Activated naive CD8-positive, alpha-beta T cell (primary cell): Measurements from ENCODE around the gene IL1R2.

Source experiments
- H3K27ac Mint-ChIP-seq: one replicate; pipeline ENCODE4 v1.8.0; 2021; ENCODE audit warnings: mixed read lengths
- H3K27me3 Mint-ChIP-seq: one replicate; pipeline ENCODE4 v1.8.0; 2021; ENCODE audit warnings: mixed read lengths
- H3K36me3 Mint-ChIP-seq: one replicate; pipeline ENCODE4 v1.8.0; 2021; ENCODE audit warnings: mixed read lengths
- H3K4me1 Mint-ChIP-seq: one replicate; pipeline ENCODE4 v1.8.0; 2021; ENCODE audit warnings: low read depth, mixed read lengths
- H3K4me3 Mint-ChIP-seq: one replicate; pipeline ENCODE4 v1.8.0; 2021; ENCODE audit warnings: mild to moderate bottlenecking, mixed read lengths
- H3K9me3 Mint-ChIP-seq: one replicate; pipeline ENCODE4 v1.8.0; 2021; ENCODE audit warnings: low read depth, mixed read lengths

IL1R2 gene

DNA sequence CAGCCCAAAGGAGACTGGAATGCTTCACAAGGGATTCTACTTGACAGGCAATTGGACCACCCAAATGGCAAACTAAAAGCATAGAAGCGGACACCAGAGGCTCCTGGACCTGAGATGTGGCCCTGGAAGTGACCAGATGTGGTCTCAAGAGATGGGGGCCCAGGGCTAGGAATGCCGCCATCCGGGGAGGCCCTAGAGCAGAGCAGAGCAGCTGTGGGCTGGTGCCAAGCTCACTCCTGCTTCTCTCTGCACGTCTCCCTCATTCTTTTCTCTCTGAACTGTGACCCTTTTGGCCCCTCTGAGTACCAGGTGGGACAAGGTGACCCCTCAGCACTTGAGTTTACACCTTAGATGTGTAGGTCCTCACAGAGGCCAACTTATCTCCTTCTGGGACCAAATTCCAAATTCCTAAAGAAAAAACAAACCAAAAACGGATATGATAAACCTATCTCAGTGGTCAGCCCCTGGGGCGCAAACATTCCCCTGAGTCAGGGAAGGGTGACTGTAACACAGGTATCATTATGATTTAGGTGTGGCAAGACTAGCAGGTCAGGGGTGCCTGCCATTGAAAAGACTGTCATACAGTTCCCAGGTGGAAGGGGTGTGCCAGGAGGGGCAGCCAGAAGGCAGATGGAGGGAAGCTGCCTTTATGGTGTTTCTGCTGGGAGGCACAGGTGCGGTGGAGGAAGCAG is 6.5 kb upstream of the IL1R2 start:
- H3K4me3 Mint-ChIP-seq: no peak overlapping the region
- no peaks in the 10 kb centered on the region for H3K9me3 Mint-ChIP-seq
- H3K36me3 Mint-ChIP-seq: no peaks in the 10 kb centered on the region
- no peak overlapping the region for H3K27ac Mint-ChIP-seq
- H3K27me3 Mint-ChIP-seq: no peaks in the 10 kb centered on the region
- peaks cover 47% of the 10 kb centered on the region for H3K4me1 Mint-ChIP-seq

DNA sequence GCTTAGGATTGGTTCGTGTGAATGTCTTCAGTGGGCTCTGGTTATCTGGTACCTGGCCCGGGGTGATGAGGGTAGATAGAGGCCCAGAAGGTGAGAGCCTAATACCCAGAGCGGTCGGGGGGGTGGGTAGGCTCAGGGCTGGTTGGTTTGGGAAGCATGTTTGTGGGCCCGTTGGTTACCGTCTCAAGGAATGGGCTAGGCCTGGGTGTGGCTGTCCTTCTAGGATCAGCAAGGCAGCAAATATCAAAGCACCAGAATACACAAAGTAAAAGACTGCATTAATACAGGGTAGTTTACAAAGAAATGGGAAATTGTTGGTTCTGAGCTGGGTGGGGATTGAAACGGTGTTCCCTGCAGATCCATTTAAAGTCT is 6.0 kb upstream of the IL1R2 start:
- no peaks in the 10 kb centered on the region for H3K27me3 Mint-ChIP-seq

DNA sequence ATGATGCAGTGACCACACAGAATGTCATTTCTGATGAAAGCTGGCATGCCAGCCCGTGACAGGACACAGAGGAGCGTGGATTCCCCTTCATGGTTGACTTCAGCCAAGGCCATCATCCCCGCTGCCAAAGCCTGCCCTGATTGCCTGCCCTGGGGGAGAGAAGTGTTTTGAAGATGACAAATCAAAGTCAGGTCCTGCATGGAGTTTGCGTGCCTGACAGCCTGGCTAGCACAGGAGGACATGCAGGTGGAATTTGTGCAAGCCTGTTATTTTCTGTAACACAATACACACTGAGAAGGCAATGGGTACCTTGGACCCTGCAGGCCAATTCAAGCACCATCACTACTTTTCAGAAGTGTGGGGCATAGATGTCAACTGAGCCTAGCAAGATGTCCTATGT is 5.4 kb upstream of the IL1R2 start:
- H3K4me3 Mint-ChIP-seq: no peak overlapping the region
- H3K4me1 Mint-ChIP-seq: peaks cover 43% of the 10 kb centered on the region
- H3K27me3 Mint-ChIP-seq: no peaks in the 10 kb centered on the region
- H3K9me3 Mint-ChIP-seq: no peaks in the 10 kb centered on the region
- H3K27ac Mint-ChIP-seq: no peak overlapping the region
- H3K36me3 Mint-ChIP-seq: no peaks in the 10 kb centered on the region

More for the DNA sequence above, 6.0 kb upstream of the IL1R2 start:
- H3K4me3 Mint-ChIP-seq: no peak overlapping the region
- H3K36me3 Mint-ChIP-seq: no peaks in the 10 kb centered on the region
- no peak overlapping the region for H3K27ac Mint-ChIP-seq
- peaks cover 44% of the 10 kb centered on the region for H3K4me1 Mint-ChIP-seq
- no peaks in the 10 kb centered on the region for H3K9me3 Mint-ChIP-seq

DNA sequence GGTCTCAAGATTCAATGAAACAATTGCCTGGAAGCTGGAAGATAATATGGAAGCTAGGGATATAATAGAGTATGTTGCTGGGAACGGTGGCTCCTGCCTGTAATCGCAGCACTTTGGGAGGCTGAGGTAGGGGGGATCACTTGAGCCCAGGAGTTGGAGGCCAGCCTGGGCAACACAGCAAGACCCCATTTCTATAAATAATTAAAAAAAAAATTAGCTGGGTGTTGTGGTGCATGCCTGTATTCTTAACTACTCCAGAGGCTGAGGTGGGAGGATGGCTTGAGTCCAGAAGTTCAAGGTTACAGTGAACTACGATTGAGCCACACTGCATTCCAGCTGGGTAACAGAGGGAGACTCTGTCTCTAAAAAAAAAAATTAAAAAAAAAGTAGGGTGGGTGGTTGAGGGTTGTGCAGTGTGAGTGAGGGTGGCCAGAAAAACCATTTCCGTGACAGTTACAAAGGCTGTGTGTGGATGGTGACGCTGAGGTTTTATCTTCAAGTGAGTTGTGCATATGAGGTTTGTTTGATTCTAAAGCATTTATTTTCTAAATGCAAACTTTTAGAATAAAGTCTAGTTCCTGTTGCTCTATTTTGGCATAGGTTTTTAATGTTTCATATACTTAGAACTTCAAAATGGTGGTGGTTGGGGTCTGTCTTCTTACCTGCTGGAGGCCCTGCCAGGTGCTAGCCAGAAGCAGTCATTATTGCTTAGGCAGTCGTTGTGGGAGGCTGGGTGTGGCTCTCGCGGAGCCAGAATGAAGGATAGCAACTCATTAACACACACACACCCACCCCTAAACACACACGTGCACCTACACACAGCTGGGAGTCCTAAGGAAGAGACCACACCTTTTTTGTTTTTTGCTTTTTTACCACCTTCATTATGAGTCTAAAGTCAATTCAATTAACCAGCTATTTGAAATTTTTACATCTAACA is 4.7 kb upstream of the IL1R2 start:
- H3K36me3 Mint-ChIP-seq: no peaks in the 10 kb centered on the region
- H3K9me3 Mint-ChIP-seq: no peaks in the 10 kb centered on the region
- H3K27ac Mint-ChIP-seq: peak overlapping the region; percentile 10
- peak overlapping the region; percentile 32 for H3K4me3 Mint-ChIP-seq
- no peaks in the 10 kb centered on the region for H3K27me3 Mint-ChIP-seq
- H3K4me1 Mint-ChIP-seq: peaks cover 37% of the 10 kb centered on the region

DNA sequence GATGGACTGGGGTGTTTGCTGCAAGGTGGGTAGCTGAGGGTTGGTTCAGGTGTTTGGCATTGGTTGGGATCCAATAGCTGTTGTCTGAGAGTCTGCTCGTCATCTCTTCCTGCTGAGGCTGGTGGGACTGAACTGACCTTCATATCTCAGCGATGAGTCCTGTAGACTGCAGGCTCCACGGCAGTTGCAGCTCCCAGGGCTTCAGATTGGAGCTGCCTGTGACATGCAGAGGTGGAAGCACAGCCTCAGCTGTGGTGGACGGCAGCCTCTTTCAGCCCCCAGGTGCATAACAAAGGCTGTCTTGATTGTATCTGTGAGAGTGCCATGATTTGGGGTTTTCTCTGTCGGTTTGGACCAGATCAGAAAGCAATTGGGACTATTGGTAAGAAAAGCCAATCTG is 3.9 kb upstream of the IL1R2 start:
- Mint-ChIP-seq H3K27ac (peak overlapping the region; percentile 10), H3K27me3 (no peaks in the 10 kb centered on the region), H3K4me3 (peak overlapping the region; percentile 32), H3K4me1 (peaks cover 34% of the 10 kb centered on the region), H3K36me3 (no peaks in the 10 kb centered on the region), H3K9me3 (no peaks in the 10 kb centered on the region)

DNA sequence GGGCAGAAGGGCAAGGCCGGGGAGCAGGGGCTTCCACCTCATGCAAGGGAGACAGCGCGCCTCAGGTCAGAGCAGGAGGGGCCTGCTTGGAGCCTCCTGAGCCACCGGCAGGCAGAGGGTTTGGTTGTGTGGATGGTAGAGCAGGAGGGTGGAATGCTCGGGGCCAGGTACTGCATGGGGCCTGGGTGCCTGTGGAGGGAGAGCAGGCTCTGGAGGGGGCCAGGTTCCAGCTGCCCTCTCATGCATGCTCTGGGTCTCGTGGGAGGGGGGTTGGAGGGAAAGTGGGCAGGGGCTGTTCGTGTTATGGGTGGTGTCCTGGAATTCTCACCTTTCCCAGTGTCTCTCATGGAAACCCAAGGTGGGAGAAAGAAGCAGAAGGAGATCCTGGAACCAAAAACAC is 3.2 kb upstream of the IL1R2 start:
- H3K4me3 Mint-ChIP-seq: no peak overlapping the region

DNA sequence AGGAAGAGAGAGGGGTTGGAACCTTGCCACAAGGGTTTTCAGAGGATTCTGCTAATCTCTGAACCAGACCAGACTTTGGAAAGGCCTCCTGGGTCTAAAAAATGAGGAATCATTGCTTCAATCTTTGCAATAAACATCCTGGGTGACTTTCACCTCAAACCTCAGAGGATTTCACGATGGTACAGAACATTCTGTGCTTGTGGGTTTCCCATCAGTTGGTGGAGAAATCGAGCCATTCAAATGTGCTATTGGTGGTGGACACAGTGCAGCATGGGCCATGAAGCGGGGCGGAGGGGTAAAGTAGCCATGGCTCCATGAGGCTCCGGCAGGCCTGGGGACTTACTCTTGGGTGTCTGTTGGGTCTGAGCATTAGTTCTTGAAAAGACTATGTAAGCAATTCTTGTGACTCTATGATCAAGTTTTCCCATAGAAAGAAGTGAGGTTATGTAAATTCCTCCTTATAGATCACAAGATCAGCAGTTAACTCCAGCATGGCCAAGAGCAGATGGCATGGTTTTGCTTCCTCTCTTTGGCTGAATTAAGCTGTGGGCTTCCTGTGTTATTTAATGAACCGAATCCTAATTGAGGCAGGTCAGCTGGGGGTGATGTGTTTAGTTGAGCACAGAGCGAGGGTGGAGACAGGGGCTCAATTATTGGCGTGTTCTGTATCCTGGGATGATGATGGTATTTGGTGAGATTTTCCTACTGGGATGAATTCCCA is 1.9 kb upstream of the IL1R2 start:
- Mint-ChIP-seq H3K27me3 (no peaks in the 10 kb centered on the region), H3K9me3 (no peaks in the 10 kb centered on the region), H3K4me1 (peaks cover 34% of the 10 kb centered on the region), H3K4me3 (no peak overlapping the region), H3K27ac (no peak overlapping the region), H3K36me3 (no peaks in the 10 kb centered on the region)

More for the DNA sequence above, 3.2 kb upstream of the IL1R2 start:
- Mint-ChIP-seq H3K27me3 (no peaks in the 10 kb centered on the region), H3K9me3 (no peaks in the 10 kb centered on the region), H3K36me3 (no peaks in the 10 kb centered on the region), H3K4me1 (peaks cover 34% of the 10 kb centered on the region), H3K27ac (no peak overlapping the region)

DNA sequence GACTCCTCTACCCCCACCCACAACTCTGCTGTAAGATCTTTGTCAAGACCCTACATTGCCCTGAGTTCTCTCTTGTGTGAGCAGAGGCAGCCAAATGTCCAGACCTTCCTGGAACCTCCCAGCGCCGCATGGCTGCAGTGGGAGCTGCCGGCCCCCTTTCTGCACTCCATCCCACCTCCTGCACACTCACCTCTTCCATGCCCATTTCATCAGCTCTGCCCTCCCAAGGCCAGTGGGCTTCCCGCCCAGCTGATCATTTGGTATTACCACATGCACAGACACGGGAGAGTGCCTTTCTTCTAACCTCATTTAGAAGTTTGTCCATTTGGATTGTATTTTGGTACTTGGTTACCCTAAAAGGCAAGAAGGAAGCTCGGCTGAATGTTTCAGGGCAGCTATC is 2.0 kb downstream of the IL1R2 start:
- no peak overlapping the region for H3K27ac Mint-ChIP-seq
- H3K36me3 Mint-ChIP-seq: no peaks in the 10 kb centered on the region
- H3K9me3 Mint-ChIP-seq: no peaks in the 10 kb centered on the region
- H3K4me1 Mint-ChIP-seq: peaks cover 3% of the 10 kb centered on the region
- no peak overlapping the region for H3K4me3 Mint-ChIP-seq
- H3K27me3 Mint-ChIP-seq: no peaks in the 10 kb centered on the region

DNA sequence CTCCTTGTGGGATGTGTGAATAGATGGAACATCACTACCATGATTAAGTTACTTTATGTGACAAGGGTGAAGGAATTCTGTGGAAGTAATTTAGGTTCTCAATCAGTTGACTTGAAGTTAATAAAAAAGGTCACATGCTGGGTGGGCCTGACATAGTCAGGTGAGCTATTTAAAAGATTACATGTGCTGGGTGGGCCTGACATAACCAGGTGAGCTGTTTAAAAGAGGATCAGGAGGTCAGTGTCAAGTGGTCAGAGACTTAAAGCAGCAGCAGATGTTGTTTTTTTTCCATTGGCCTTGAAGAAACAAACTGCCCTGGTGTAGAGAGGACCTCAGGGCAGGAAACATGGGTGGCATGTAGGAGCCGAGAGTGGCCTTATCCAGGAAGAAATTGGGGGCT is 3.3 kb downstream of the IL1R2 start:
- no peaks in the 10 kb centered on the region for H3K9me3 Mint-ChIP-seq
- H3K27ac Mint-ChIP-seq: no peak overlapping the region
- H3K36me3 Mint-ChIP-seq: no peaks in the 10 kb centered on the region
- H3K4me3 Mint-ChIP-seq: no peak overlapping the region
- no peaks in the 10 kb centered on the region for H3K27me3 Mint-ChIP-seq
- peaks cover 8% of the 10 kb centered on the region for H3K4me1 Mint-ChIP-seq

DNA sequence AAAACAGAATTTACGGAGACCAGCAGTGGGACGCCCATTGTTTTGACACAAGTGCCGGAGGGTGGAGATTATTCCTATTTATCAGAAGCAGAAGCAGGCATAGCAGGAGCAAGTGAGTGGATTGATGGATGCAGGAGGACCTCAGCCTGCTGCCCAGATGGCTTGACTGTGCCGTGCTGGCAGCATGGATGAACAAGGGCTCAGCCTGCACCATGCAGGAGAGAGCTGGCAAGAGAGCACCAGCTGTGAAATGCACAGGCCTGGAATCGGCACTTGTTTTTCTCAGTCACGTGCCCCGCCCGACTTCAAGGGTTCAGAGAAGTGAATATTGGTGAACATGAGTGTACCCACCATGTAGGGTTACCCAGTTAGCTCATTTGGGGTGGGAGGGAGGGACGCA is 4.0 kb downstream of the IL1R2 start:
- Mint-ChIP-seq H3K4me3 (no peak overlapping the region), H3K4me1 (peaks cover 8% of the 10 kb centered on the region), H3K36me3 (no peaks in the 10 kb centered on the region), H3K27me3 (no peaks in the 10 kb centered on the region), H3K27ac (no peak overlapping the region), H3K9me3 (no peaks in the 10 kb centered on the region)

DNA sequence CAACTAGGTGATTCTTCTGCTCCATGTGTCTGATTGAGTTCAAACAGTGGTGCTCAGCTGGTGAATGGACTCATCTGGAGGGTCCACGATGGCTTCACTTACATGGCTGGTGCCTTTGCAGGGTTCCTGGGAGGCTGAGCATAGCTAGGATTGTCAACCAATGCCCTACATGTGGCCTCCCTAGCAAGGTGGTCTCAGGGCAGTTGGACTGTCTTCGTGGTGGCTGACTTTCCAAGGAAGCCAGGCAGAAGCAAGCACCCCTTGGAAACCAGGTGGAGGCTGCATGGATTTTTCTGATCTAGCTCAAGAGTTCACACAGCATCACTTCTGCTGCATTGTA is 6.8 kb downstream of the IL1R2 start:
- H3K27me3 Mint-ChIP-seq: no peaks in the 10 kb centered on the region
- peaks cover 11% of the 10 kb centered on the region for H3K4me1 Mint-ChIP-seq
- H3K9me3 Mint-ChIP-seq: no peaks in the 10 kb centered on the region
- peak overlapping the region; percentile 62 for H3K27ac Mint-ChIP-seq
- no peak overlapping the region for H3K4me3 Mint-ChIP-seq
- no peaks in the 10 kb centered on the region for H3K36me3 Mint-ChIP-seq

DNA sequence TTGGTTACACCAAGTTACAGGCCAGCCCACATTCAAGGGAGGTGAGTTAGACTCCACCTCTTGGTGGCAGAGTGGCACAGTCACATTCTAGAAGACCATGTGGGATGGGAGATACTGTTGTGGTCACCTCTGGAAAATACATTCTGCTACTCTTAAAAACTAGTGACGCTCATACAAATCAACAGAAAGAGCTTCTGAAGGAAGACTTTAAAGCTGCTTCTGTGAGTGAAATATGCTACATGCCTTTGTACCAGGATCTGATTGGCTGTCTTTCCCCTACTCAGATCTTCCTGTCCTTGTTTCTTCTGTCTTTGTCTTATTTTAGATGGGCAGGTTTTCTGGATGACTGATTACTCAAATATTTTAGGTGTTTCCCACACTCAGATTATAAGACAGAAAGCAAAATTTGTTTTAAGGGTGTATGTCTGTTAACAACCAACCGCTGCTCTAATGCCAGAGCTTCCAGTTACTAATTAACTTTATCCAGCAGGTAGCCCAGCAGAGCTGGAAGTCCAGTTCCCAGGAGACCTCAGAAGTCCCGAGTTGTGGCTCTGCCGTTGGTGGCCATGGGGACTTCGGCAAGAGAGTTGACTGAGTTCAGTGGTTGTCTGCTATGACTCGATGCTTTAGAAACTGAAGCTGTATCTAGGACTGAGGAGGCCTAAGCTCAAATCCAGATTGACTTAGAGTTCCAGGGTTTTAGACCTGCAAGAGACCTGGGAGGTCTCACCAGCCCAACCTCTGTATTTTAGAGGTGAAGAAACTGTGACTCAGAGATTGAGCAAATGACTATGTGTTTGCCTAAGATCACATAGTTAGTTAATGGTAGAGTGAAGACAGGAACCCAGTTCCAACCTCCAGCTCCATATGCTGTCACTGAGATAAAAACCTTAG is 7.4 kb downstream of the IL1R2 start:
- no peaks in the 10 kb centered on the region for H3K9me3 Mint-ChIP-seq
- peak overlapping the region; percentile 62 for H3K27ac Mint-ChIP-seq
- no peak overlapping the region for H3K4me3 Mint-ChIP-seq
- no peaks in the 10 kb centered on the region for H3K36me3 Mint-ChIP-seq
- H3K27me3 Mint-ChIP-seq: no peaks in the 10 kb centered on the region
- peaks cover 11% of the 10 kb centered on the region for H3K4me1 Mint-ChIP-seq

DNA sequence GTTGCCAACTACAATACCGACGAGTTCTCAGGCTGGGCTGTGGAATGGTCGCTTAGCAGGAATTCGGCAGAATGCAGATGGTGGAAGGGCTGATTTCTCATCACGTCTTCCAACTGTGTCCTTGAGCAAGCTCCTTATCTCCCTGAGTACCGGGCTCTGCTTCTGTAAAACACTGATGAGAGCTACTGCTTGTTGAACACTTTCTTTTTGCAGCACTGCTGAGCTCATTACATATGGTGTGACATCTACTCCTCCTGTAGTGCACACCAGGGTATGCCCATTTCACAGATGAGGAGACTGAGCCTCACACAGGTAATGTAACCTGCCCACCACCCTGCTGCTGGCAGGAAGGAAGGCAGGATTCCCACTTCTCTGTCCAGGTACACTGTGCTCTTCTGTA is 8.3 kb downstream of the IL1R2 start:
- H3K27ac Mint-ChIP-seq: peak overlapping the region; percentile 59
- no peak overlapping the region for H3K4me3 Mint-ChIP-seq
- no peaks in the 10 kb centered on the region for H3K36me3 Mint-ChIP-seq

More for the DNA sequence above, 8.3 kb downstream of the IL1R2 start:
- H3K9me3 Mint-ChIP-seq: no peaks in the 10 kb centered on the region
- peaks cover 11% of the 10 kb centered on the region for H3K4me1 Mint-ChIP-seq
- no peaks in the 10 kb centered on the region for H3K27me3 Mint-ChIP-seq
